IMR-90 (cell line): ENCODE results near the gene TRPM3. TPM values are rescaled to one million over a fixed set of nuclear protein-coding genes. Genes with fewer than 3 reads are reported as not detected.

Experiments used
- ATAC-seq: fragments of 200-7000 bp; cut with Tn5 transposase; 2 replicates; pipeline ENCODE4 v1.9.1; 2020; ENCODE audit warnings: low read depth, mild to moderate bottlenecking, moderate library complexity
- BruUV-seq: library from RNA; stranded (reverse); fragments of 400-500 nt; replicated peaks from 2 replicates; lab custom pipeline; 2021; lab: Mats Ljungman, UMichigan
- CTCF ChIA-PET: fragments of 300-600 bp; formaldehyde crosslinking; extraction: SDS; loops from one replicate; lab custom pipeline; 2021; ENCODE audit warnings: antibody characterized with exemption; lab: Yijun Ruan, JAX
- POLR2A ChIA-PET: fragments of 300-600 bp; sonication (Branson Sonifier 250); formaldehyde crosslinking; loops from one replicate; lab custom pipeline; 2022; ENCODE audit warnings: antibody characterized with exemption; ENCODE audit not compliant: unreplicated experiment; lab: Charles Lee
- DNase-seq: peaks from one replicate; pipeline ENCODE4 v3.0.0; 2013
- H2AFZ ChIP-seq: replicated peaks from 2 replicates; pipeline ENCODE3; 2013; ENCODE audit warnings: low read length, mild to moderate bottlenecking; ENCODE audit not compliant: poor library complexity
- H2AK5ac ChIP-seq: 2 replicates; pipeline ENCODE4 v1.6.1; 2013; ENCODE audit warnings: low read depth, low read length, inconsistent platforms
- H2AK9ac ChIP-seq: replicated peaks from 2 replicates; pipeline ENCODE3; 2013; ENCODE audit warnings: mild to moderate bottlenecking, low read depth, low read length, moderate library complexity; ENCODE audit not compliant: poor library complexity
- H2BK120ac ChIP-seq: 2 replicates; pipeline ENCODE4 v1.6.1; 2013; ENCODE audit warnings: low read depth, low read length, inconsistent platforms
- H2BK15ac ChIP-seq: 3 replicates; pipeline ENCODE4 v1.6.1; 2013; ENCODE audit warnings: low read depth, low read length, inconsistent platforms
- H2BK20ac ChIP-seq: 2 replicates; pipeline ENCODE4 v1.6.1; 2013; ENCODE audit warnings: low read depth, mild to moderate bottlenecking, inconsistent platforms, low read length, moderate library complexity
- H2BK5ac ChIP-seq: 2 replicates; pipeline ENCODE4 v1.6.1; 2013; ENCODE audit warnings: mild to moderate bottlenecking, low read depth, low read length, inconsistent platforms; ENCODE audit not compliant: poor library complexity, severe bottlenecking
- H3K14ac ChIP-seq: replicated peaks from 2 replicates; pipeline ENCODE4 v1.6.1; 2013; ENCODE audit warnings: low read depth, low read length, inconsistent platforms
- H3K18ac ChIP-seq: 2 replicates; pipeline ENCODE4 v1.6.1; 2013; ENCODE audit warnings: low read depth, low read length, control low read depth
- H3K23ac ChIP-seq: 2 replicates; pipeline ENCODE4 v1.6.1; 2013; ENCODE audit warnings: low read depth, low read length, inconsistent platforms
- H3K27ac ChIP-seq: 2 replicates; pipeline ENCODE4 v1.5.1; 2013; ENCODE audit warnings: mild to moderate bottlenecking, control low read depth, low read length; ENCODE audit not compliant: insufficient read depth
- H3K27me3 ChIP-seq: 2 replicates; pipeline ENCODE4 v1.6.1; 2013; ENCODE audit warnings: low read length; ENCODE audit not compliant: control insufficient read depth, insufficient read depth
- H3K36me3 ChIP-seq: 2 replicates; pipeline ENCODE4 v1.6.1; 2013; ENCODE audit warnings: low read length, mixed read lengths; ENCODE audit not compliant: control insufficient read depth, insufficient read depth
- H3K4ac ChIP-seq: 2 replicates; pipeline ENCODE4 v1.6.1; 2013; ENCODE audit warnings: low read depth, low read length, inconsistent platforms
- H3K4me1 ChIP-seq: 2 replicates; pipeline ENCODE4 v1.6.1; 2013; ENCODE audit warnings: low read length, mixed read lengths; ENCODE audit not compliant: control insufficient read depth, insufficient read depth
- H3K4me2 ChIP-seq: 2 replicates; pipeline ENCODE4 v1.6.1; 2013; ENCODE audit warnings: low read depth, mild to moderate bottlenecking, control low read depth, low read length, moderate library complexity
- H3K4me3 ChIP-seq: 2 replicates; pipeline ENCODE4 v1.5.1; 2013; ENCODE audit warnings: low read depth, mild to moderate bottlenecking, control low read depth, low read length, moderate library complexity; ENCODE audit not compliant: insufficient read depth
- H3K56ac ChIP-seq: 2 replicates; pipeline ENCODE4 v1.6.1; 2013; ENCODE audit warnings: low read length, inconsistent platforms; ENCODE audit not compliant: insufficient read depth; ENCODE audit errors: extremely low read depth
- H3K79me1 ChIP-seq, 2 experiments: 2 replicates each; pipeline ENCODE4 v1.6.1; 2013; ENCODE audit warnings: low read length in 2 of 2, inconsistent platforms in 1 of 2, low read depth in 1 of 2
- H3K9ac ChIP-seq: 2 replicates; pipeline ENCODE4 v1.6.1; 2013; ENCODE audit warnings: low read depth, low read length, control low read depth
- H3K9me1 ChIP-seq: 2 replicates; pipeline ENCODE4 v1.6.1; 2013; ENCODE audit warnings: low read length, inconsistent platforms; ENCODE audit not compliant: insufficient read depth
- H3K9me3 ChIP-seq: 2 replicates; pipeline ENCODE4 v1.6.1; 2013; ENCODE audit warnings: low read length; ENCODE audit not compliant: control insufficient read depth, insufficient read depth
- H4K20me1 ChIP-seq: 2 replicates; pipeline ENCODE4 v1.6.1; 2013; ENCODE audit warnings: low read length, inconsistent platforms; ENCODE audit not compliant: insufficient read depth
- H4K5ac ChIP-seq: 2 replicates; pipeline ENCODE4 v1.6.1; 2013; ENCODE audit warnings: mild to moderate bottlenecking, low read depth, low read length, control low read depth
- H4K8ac ChIP-seq, 2 experiments: 2 replicates each; pipeline ENCODE4 v1.6.1; 2013; ENCODE audit warnings: low read depth in 2 of 2, low read length in 2 of 2, control low read depth in 1 of 2, inconsistent platforms in 1 of 2
- H4K91ac ChIP-seq: 2 replicates; pipeline ENCODE4 v1.6.1; 2013; ENCODE audit warnings: low read depth, low read length, inconsistent platforms; ENCODE audit not compliant: insufficient read depth
- BHLHE40 ChIP-seq: fragments of 150-350 bp; IDR thresholded peaks from 2 replicates; pipeline ENCODE4 v1.6.1; 2016; ENCODE audit warnings: mild to moderate bottlenecking, low read depth, low read length
- CEBPB ChIP-seq: IDR thresholded peaks from 2 replicates; pipeline ENCODE4 v1.6.1; 2012; ENCODE audit warnings: low read depth, low read length, improper control_type of control experiment
- CHD1 ChIP-seq: IDR thresholded peaks from 2 replicates; pipeline ENCODE4 v1.6.1; 2012; ENCODE audit warnings: low read depth, low read length, improper control_type of control experiment
- FOS ChIP-seq: fragments of 150-350 bp; IDR thresholded peaks from 2 replicates; pipeline ENCODE4 v1.6.1; 2016; ENCODE audit warnings: low read depth, low read length
- MAFK ChIP-seq: IDR thresholded peaks from 2 replicates; pipeline ENCODE4 v1.6.1; 2012; ENCODE audit warnings: low read depth, low read length, improper control_type of control experiment
- MAZ ChIP-seq: IDR thresholded peaks from 2 replicates; pipeline ENCODE4 v1.6.1; 2012; ENCODE audit warnings: low read depth, mild to moderate bottlenecking, low read length, improper control_type of control experiment, moderate library complexity, borderline replicate concordance
- MXI1 ChIP-seq: IDR thresholded peaks from 2 replicates; pipeline ENCODE4 v1.6.1; 2012; ENCODE audit warnings: low read depth, mild to moderate bottlenecking, low read length, moderate library complexity, borderline replicate concordance
- NFE2L2 ChIP-seq: fragments of 150-350 bp; IDR thresholded peaks from 2 replicates; pipeline ENCODE4 v1.6.1; 2016; ENCODE audit warnings: low read depth, mild to moderate bottlenecking, low read length
- POLR2A ChIP-seq: IDR thresholded peaks from 2 replicates; pipeline ENCODE4 v1.6.1; 2012; ENCODE audit warnings: mild to moderate bottlenecking, low read depth, low read length
- RAD21 ChIP-seq: IDR thresholded peaks from 2 replicates; pipeline ENCODE4 v1.6.1; 2012; ENCODE audit warnings: low read length, improper control_type of control experiment
- RCOR1 ChIP-seq: IDR thresholded peaks from 2 replicates; pipeline ENCODE4 v1.6.1; 2012; ENCODE audit warnings: mild to moderate bottlenecking, low read length, improper control_type of control experiment; ENCODE audit not compliant: insufficient replicate concordance
- RFX5 ChIP-seq: IDR thresholded peaks from 2 replicates; pipeline ENCODE4 v1.8.0; 2012; ENCODE audit warnings: low read depth, mild to moderate bottlenecking, low read length, moderate library complexity
- SMC3 ChIP-seq: fragments of 150-350 bp; IDR thresholded peaks from 2 replicates; pipeline ENCODE4 v1.6.1; 2016; ENCODE audit warnings: low read depth, mild to moderate bottlenecking, antibody characterized with exemption, low read length, moderate library complexity
- WGBS, 2 experiments: methylation state at CpG; one replicate each; pipeline versions ENCODE4 v1.1.5 to v1.1.7; 2013; ENCODE audit warnings: missing lambda C conversion rate in 2 of 2; ENCODE audit not compliant: insufficient read length in 1 of 2; ENCODE audit errors: extremely low coverage in 2 of 2; 5-methylcytosine and 5-hydroxymethylcytosine counted together
- dilution Hi-C: fragments of 300-500 bp; cut with HindIII; formaldehyde crosslinking; loops from one replicate; pipeline ENCODE4 v1.14.3; 2018; ENCODE audit warnings: low sequenced_read_pairs; ENCODE audit not compliant: unreplicated experiment
- in situ Hi-C: fragments of 300-500 bp; cut with MboI; formaldehyde crosslinking; loops from 3 replicates; pipeline ENCODE4 v1.14.3; 2019; ENCODE audit warnings: low sequenced_read_pairs, inconsistent platforms, mixed read lengths
- intact Hi-C: fragments of 100-400 bp; cut with micrococcal nuclease; formaldehyde crosslinking; loops from 2 replicates; pipeline ENCODE4 v1.10.0; 2022
- polyA plus RNA-seq, 3 experiments: library from polyadenylated mRNA; depleted of rRNA; stranded (reverse); fragments of >200 nt; gene quantifications; 2 replicates each; pipeline ENCODE4 v1.2.3, GENCODE V29; 2012; ENCODE audit warnings: low replicate concordance in 1 of 3
- total RNA-seq: library from RNA; depleted of rRNA; stranded (reverse); fragments of >200 nt; gene quantifications from 2 replicates; pipeline ENCODE4 v1.2.3, GENCODE V29; 2012
- TF ChIP-seq, protein P1 (sequence below): fragments of 150-350 bp; IDR thresholded peaks from 2 replicates; pipeline ENCODE4 v1.6.1; 2017; ENCODE audit warnings: mild to moderate bottlenecking, antibody characterized with exemption, low read length, low read depth
- TF ChIP-seq, protein P2 (sequence below): fragments of 150-350 bp; IDR thresholded peaks from 2 replicates; pipeline ENCODE4 v1.6.1; 2016; ENCODE audit warnings: low read depth, mild to moderate bottlenecking, low read length, moderate library complexity, borderline replicate concordance
- TF ChIP-seq, protein P3 (sequence below): conservative IDR thresholded peaks from 2 replicates; pipeline ENCODE4 v1.5.1; 2012; ENCODE audit warnings: mild to moderate bottlenecking, low read depth, low read length, improper control_type of control experiment

TRPM3 gene
- total and polyA plus RNA-seq, 2 of the 4 experiments (the other 2 are of a cell fraction), result not detected

DNA sequence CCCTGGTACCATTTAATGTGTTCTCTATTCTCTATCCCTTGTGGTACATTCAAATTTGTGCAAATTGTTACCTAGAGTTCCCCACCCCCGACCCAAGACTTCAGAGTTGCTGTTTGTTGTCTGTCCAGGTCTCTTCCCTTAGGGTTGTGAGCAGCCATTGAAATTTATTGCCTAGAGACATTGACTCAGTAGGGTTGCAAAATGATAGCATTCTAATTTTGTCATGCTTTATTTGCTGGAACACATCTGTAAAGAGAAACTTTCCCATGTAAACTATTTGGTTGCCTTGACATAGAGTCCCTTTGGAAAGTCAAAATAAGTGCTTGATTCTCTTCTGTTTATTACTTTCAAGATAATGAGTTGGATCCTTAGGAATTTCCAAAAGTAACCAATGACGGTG is 615.3 kb downstream of the TRPM3 start:
- no peak overlapping the region for H2AK9ac ChIP-seq
- H3K4me1 ChIP-seq, result peaks cover 2% of the 10 kb centered on the region; the same call in 1 of the 2 replicates
- H4K91ac ChIP-seq, result no peak overlapping the region
- in situ Hi-C loops (no loop called here), intact Hi-C loops (no loop called here), dilution Hi-C loops (no loop called here)
- no peaks in the 10 kb centered on the region for H3K36me3 ChIP-seq
- ChIA-PET CTCF (no interaction called here), POLR2A (no interaction called here)
- H3K27me3 ChIP-seq, result no peaks in the 10 kb centered on the region
- no peak overlapping the region for H3K18ac ChIP-seq
- H3K4me3 ChIP-seq, result no peak overlapping the region
- no peak for DNase-seq
- H2BK5ac ChIP-seq, result no peak overlapping the region
- no peaks in the 10 kb centered on the region for H3K79me1 ChIP-seq
- no peak overlapping the region for H2BK20ac ChIP-seq
- no peak overlapping the region for H3K4ac ChIP-seq
- no peaks in the 10 kb centered on the region for H4K20me1 ChIP-seq
- no peak overlapping the region for H2AFZ ChIP-seq
- no peak overlapping the region for H3K56ac ChIP-seq
- no peak overlapping the region; the same call in 2 of the 3 replicates for H2BK15ac ChIP-seq
- H4K5ac ChIP-seq, result no peak overlapping the region
- H3K9me1 ChIP-seq, result no peaks in the 10 kb centered on the region
- no CpG with 5 or more reads among the region's 2 CpGs for WGBS, 2 experiments
- H2BK120ac ChIP-seq, result no peak overlapping the region
- no TSS peak for BruUV-seq
- H3K14ac ChIP-seq, result no peak overlapping the region
- TF ChIP-seq, protein P1, sequence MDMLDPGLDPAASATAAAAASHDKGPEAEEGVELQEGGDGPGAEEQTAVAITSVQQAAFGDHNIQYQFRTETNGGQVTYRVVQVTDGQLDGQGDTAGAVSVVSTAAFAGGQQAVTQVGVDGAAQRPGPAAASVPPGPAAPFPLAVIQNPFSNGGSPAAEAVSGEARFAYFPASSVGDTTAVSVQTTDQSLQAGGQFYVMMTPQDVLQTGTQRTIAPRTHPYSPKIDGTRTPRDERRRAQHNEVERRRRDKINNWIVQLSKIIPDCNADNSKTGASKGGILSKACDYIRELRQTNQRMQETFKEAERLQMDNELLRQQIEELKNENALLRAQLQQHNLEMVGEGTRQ, result no peak
- TF ChIP-seq, protein P2, sequence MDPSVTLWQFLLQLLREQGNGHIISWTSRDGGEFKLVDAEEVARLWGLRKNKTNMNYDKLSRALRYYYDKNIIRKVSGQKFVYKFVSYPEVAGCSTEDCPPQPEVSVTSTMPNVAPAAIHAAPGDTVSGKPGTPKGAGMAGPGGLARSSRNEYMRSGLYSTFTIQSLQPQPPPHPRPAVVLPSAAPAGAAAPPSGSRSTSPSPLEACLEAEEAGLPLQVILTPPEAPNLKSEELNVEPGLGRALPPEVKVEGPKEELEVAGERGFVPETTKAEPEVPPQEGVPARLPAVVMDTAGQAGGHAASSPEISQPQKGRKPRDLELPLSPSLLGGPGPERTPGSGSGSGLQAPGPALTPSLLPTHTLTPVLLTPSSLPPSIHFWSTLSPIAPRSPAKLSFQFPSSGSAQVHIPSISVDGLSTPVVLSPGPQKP, result no peak
- TF ChIP-seq MAZ, result no peak
- TF ChIP-seq NFE2L2, result no peak
- TF ChIP-seq BHLHE40, result no peak
- TF ChIP-seq POLR2A, result no peak
- no peak for TF ChIP-seq RFX5
- no peak for TF ChIP-seq MXI1
- TF ChIP-seq RAD21, result no peak
- TF ChIP-seq SMC3, result no peak
- TF ChIP-seq MAFK, result no peak
- no peak for TF ChIP-seq RCOR1
- TF ChIP-seq, protein P3, sequence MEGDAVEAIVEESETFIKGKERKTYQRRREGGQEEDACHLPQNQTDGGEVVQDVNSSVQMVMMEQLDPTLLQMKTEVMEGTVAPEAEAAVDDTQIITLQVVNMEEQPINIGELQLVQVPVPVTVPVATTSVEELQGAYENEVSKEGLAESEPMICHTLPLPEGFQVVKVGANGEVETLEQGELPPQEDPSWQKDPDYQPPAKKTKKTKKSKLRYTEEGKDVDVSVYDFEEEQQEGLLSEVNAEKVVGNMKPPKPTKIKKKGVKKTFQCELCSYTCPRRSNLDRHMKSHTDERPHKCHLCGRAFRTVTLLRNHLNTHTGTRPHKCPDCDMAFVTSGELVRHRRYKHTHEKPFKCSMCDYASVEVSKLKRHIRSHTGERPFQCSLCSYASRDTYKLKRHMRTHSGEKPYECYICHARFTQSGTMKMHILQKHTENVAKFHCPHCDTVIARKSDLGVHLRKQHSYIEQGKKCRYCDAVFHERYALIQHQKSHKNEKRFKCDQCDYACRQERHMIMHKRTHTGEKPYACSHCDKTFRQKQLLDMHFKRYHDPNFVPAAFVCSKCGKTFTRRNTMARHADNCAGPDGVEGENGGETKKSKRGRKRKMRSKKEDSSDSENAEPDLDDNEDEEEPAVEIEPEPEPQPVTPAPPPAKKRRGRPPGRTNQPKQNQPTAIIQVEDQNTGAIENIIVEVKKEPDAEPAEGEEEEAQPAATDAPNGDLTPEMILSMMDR, result no peak
- TF ChIP-seq CHD1, result no peak
- TF ChIP-seq FOS, result no peak
- no peak for TF ChIP-seq CEBPB
- H2AK5ac ChIP-seq, result no peak overlapping the region
- H3K9ac ChIP-seq, result no peak overlapping the region
- ATAC-seq, result no peak
- no peak overlapping the region for H3K4me2 ChIP-seq
- no peak overlapping the region for H3K27ac ChIP-seq
- no peaks in the 10 kb centered on the region for H3K9me3 ChIP-seq
- H4K8ac ChIP-seq, result no peak overlapping the region
- H3K23ac ChIP-seq, result no peak overlapping the region
